Renal cortical epithelial cell (primary cell): Measurements from ENCODE around the gene DAG1. TPM values are rescaled to one million over a fixed set of nuclear protein-coding genes. Genes with fewer than 3 reads are reported as not detected.
A peak's percentile ranks its signal among the peaks of the same experiment; 100 is the strongest.

Experiments used
- DNase-seq: peaks from one replicate; pipeline ENCODE4 v3.0.0-alpha.2; 2011; ENCODE audit warnings: low read depth
- total RNA-seq: library from RNA; depleted of rRNA; stranded (reverse); fragments of >200 nt; gene quantifications from 2 replicates; pipeline ENCODE4 v1.2.3, GENCODE V29; 2014

DAG1 gene
- total RNA-seq, 1 donor from 2014 or later: 87.8 TPM

- DNase-seq: no peak
Observed at GRCh38 chr3:49554633-49555265, 84.7 kb downstream of the DAG1 start.

- DNase-seq: no peak
Observed at GRCh38 chr3:49556500-49557275, 86.6 kb downstream of the DAG1 start.

- no peak for DNase-seq
Observed at GRCh38 chr3:49563040-49563578, 93.0 kb downstream of the DAG1 start.

GRCh38 chr3:49563766-49564165, 93.7 kb downstream of the DAG1 start:
- no peak for DNase-seq

GRCh38 chr3:49566312-49566711, 96.2 kb downstream of the DAG1 start:
- peak; percentile 8 for DNase-seq

GRCh38 chr3:49567406-49567805, 97.3 kb downstream of the DAG1 start:
- no peak for DNase-seq

GRCh38 chr3:49568965-49569364, 98.9 kb downstream of the DAG1 start:
- DNase-seq: no peak

GRCh38 chr3:49570028-49570654, 100.1 kb downstream of the DAG1 start:
- no peak for DNase-seq

GRCh38 chr3:49582177-49582576, 112.1 kb downstream of the DAG1 start:
- DNase-seq: no peak

Other genes starting within 250 kb of the DAG1 start
- gene C3orf62, start 193.0 kb upstream of the DAG1 start, total RNA-seq: 1.6 and 3.6 TPM in 2 replicates
- 6.9 and 38.7 TPM in 2 replicates for gene USP4, start 130.2 kb upstream of the DAG1 start, total RNA-seq
- gene GPX1, start 111.9 kb upstream of the DAG1 start, total RNA-seq: 288 and 368 TPM in 2 replicates
- 525 and 698 TPM in 2 replicates for gene RHOA, start 58.3 kb upstream of the DAG1 start, total RNA-seq
- gene TCTA, start 57.8 kb upstream of the DAG1 start, total RNA-seq: 14.8 and 32.6 TPM in 2 replicates
- 0.52 and 0.85 TPM in 2 replicates for gene AMT, start 47.8 kb upstream of the DAG1 start, total RNA-seq
- gene NICN1, start 40.9 kb upstream of the DAG1 start, total RNA-seq: 0.87 and 10.2 TPM in 2 replicates
- 0.25 TPM in 1 of 2 replicates, not detected in the other for gene BSN, start 84.2 kb downstream of the DAG1 start, total RNA-seq
- 233 and 345 TPM in 2 replicates for gene APEH, start 204.1 kb downstream of the DAG1 start, total RNA-seq
- gene MST1, start 219.2 kb downstream of the DAG1 start, total RNA-seq: 2.3 and 11.7 TPM in 2 replicates
- 11.8 and 36.9 TPM in 2 replicates for gene RNF123, start 219.3 kb downstream of the DAG1 start, total RNA-seq
- not detected in 2 replicates for gene AMIGO3, start 249.4 kb downstream of the DAG1 start, total RNA-seq